Epithelial cell of esophagus (primary cell): Measurements from ENCODE around the gene MEG3.

Source experiments
- DNase-seq: peaks from one replicate; pipeline ENCODE4 v3.0.0; 2010; ENCODE audit warnings: low read depth
- H3K4me3 ChIP-seq: 2 replicates; pipeline ENCODE4 v1.5.1; 2011; ENCODE audit warnings: mild to moderate bottlenecking, low read length, control low read depth
- CTCF ChIP-seq: IDR thresholded peaks from 2 replicates; pipeline ENCODE4 v1.5.1; 2011; ENCODE audit warnings: low read depth, mild to moderate bottlenecking, low read length, control low read depth, inconsistent platforms; ENCODE audit not compliant: insufficient read depth; ENCODE audit errors: missing control alignments

The MEG3 gene

GRCh38 chr14:100881211-100882025 is 55.5 kb downstream of the MEG3 start:
- no peak overlapping the region for H3K4me3 ChIP-seq
- TF ChIP-seq CTCF, result no peak
- DNase-seq, result no peak

- no peak for TF ChIP-seq CTCF
- DNase-seq, result no peak
- H3K4me3 ChIP-seq, result no peak overlapping the region
These were observed 56.4 kb downstream of the MEG3 start for GRCh38 chr14:100882026-100882967.

GRCh38 chr14:100882991-100883788 is 57.3 kb downstream of the MEG3 start:
- DNase-seq, result no peak
- H3K4me3 ChIP-seq, result no peak overlapping the region
- no peak for TF ChIP-seq CTCF

- DNase-seq, result no peak
These were observed 57.8 kb downstream of the MEG3 start for GRCh38 chr14:100883789-100884101.

GRCh38 chr14:100884456-100884855 is 58.5 kb downstream of the MEG3 start:
- DNase-seq, result no peak
- no peak overlapping the region for H3K4me3 ChIP-seq
- no peak for TF ChIP-seq CTCF

More at GRCh38 chr14:100883789-100884101, 57.8 kb downstream of the MEG3 start:
- no peak for TF ChIP-seq CTCF
- no peak overlapping the region for H3K4me3 ChIP-seq

GRCh38 chr14:100885196-100885595 is 59.3 kb downstream of the MEG3 start:
- no peak overlapping the region for H3K4me3 ChIP-seq
- TF ChIP-seq CTCF, result no peak
- no peak for DNase-seq
